AG09319 (cell line): ENCODE data around the gene DCLRE1C.
"Not testable (repeated sequence)": the region's sequence is repeated elsewhere in the genome, so short reads cannot be mapped to it uniquely, and the experiment has no call there.

Source experiments
- DNase-seq: peaks from one replicate; pipeline ENCODE4 v3.0.0-alpha.2; 2010; ENCODE audit warnings: low read depth; ENCODE audit errors: extremely low read depth
- CTCF ChIP-seq: IDR thresholded peaks from 2 replicates; pipeline ENCODE4 v1.5.1; 2011; ENCODE audit warnings: low read depth, mild to moderate bottlenecking, inconsistent platforms, low read length, moderate library complexity

Gene DCLRE1C

GRCh38 chr10:14911801-14912200, 42.1 kb downstream of the DCLRE1C start:
- DNase-seq = no peak
- no peak for TF ChIP-seq CTCF

DNA sequence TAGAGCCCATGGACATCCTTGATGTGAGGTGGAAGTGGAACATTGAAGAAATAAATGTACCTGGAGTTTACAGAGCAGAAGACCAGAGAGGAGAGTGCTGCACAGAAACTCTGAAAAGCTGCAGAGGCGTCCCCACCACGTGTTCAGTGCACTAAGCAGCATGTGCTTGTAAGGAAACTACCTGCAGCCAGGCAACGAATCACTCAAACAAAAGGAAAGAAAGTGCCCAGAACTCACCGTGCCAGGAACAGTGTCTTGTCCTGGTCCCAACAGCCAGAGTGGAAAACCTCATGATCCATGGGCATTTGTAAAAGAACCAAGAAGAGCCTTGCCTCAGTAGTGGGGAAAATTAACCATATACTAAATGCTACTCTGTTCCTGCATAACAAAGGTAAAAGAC, 42.9 kb downstream of the DCLRE1C start:
- no peak for DNase-seq
- no peak for TF ChIP-seq CTCF

GRCh38 chr10:14909101-14909500, 44.8 kb downstream of the DCLRE1C start:
- DNase-seq = no peak
- TF ChIP-seq CTCF = no peak

- DNase-seq = not testable (repeated sequence)
These were observed 46.3 kb downstream of the DCLRE1C start for GRCh38 chr10:14907591-14907990.

- no peak for TF ChIP-seq CTCF
- DNase-seq = no peak
These were observed 47.1 kb downstream of the DCLRE1C start for GRCh38 chr10:14906765-14907164.

- no peak for DNase-seq
- no peak for TF ChIP-seq CTCF
These were observed 48.0 kb downstream of the DCLRE1C start for GRCh38 chr10:14905890-14906289.

DNA sequence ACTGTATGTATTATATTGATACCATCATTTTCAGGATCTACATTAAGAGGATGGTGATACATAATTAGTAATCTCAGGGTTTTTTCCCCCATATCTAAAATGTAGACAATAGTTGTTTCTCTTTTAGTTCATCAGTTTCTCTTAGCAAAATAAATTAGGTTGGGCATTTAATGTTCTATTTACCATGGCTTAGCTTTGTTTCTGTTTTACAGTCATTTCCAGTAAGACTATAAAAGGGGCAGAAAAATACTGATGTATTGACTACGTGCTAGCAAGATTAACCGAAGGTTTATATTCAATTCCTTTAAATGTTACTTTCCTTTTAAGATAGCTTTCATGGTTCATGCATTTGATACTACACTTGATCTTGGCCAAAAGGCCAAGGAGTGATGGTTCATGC, 49.0 kb downstream of the DCLRE1C start:
- no peak for DNase-seq
- TF ChIP-seq CTCF = no peak

GRCh38 chr10:14904316-14904732, 49.6 kb downstream of the DCLRE1C start:
- TF ChIP-seq CTCF = peak; percentile 56
- no peak for DNase-seq
